ENCODE measurements around the gene SORBS2. TPM values are rescaled to one million over a fixed set of nuclear protein-coding genes. Genes with fewer than 3 reads are reported as not detected.
"Not testable (repeated sequence)": the region's sequence is repeated elsewhere in the genome, so short reads cannot be mapped to it uniquely, and the experiment has no call there.

The SORBS2 gene
- total RNA-seq, 1 donor from 2014 or later, result 1,779 TPM

GRCh38 chr4:185723631-185724260, 88.2 kb downstream of the SORBS2 start:
- intact Hi-C loops (cut with DNase I), result no loop called here
- no peak for DNase-seq (ENCODE audit: low spot score)

- intact Hi-C loops (cut with DNase I), result no loop called here
- no peak for DNase-seq (ENCODE audit: low spot score)
Measured at GRCh38 chr4:185722029-185722316, 90.0 kb downstream of the SORBS2 start.

GRCh38 chr4:185721190-185722028, 90.6 kb downstream of the SORBS2 start:
- no peak for DNase-seq (ENCODE audit: low spot score)
- intact Hi-C loops (cut with DNase I), result no loop called here

- intact Hi-C loops (cut with DNase I), result no loop called here
- DNase-seq (ENCODE audit: low spot score), result no peak
Measured at GRCh38 chr4:185719500-185719858, 92.5 kb downstream of the SORBS2 start.

- intact Hi-C loops (cut with DNase I), result no loop called here
Measured at GRCh38 chr4:185718578-185719499, 93.2 kb downstream of the SORBS2 start.

GRCh38 chr4:185717377-185717741, 94.6 kb downstream of the SORBS2 start:
- DNase-seq (ENCODE audit: low spot score), result no peak
- intact Hi-C loops (cut with DNase I), result no loop called here

More at GRCh38 chr4:185718578-185719499, 93.2 kb downstream of the SORBS2 start:
- DNase-seq (ENCODE audit: low spot score), result no peak

GRCh38 chr4:185716577-185717376, 95.2 kb downstream of the SORBS2 start:
- intact Hi-C loops (cut with DNase I), result no loop called here

GRCh38 chr4:185716141-185716551, 95.8 kb downstream of the SORBS2 start:
- intact Hi-C loops (cut with DNase I), result no loop called here

More at GRCh38 chr4:185716577-185717376, 95.2 kb downstream of the SORBS2 start:
- DNase-seq (ENCODE audit: low spot score), result no peak

GRCh38 chr4:185714524-185714923, 97.5 kb downstream of the SORBS2 start:
- DNase-seq (ENCODE audit: low spot score); intact Hi-C loops (cut with DNase I): not testable (repeated sequence)

More at GRCh38 chr4:185716141-185716551, 95.8 kb downstream of the SORBS2 start:
- no peak for DNase-seq (ENCODE audit: low spot score)

GRCh38 chr4:185713731-185714130, 98.3 kb downstream of the SORBS2 start:
- intact Hi-C loops (cut with DNase I), result no loop called here
- no peak for DNase-seq (ENCODE audit: low spot score)

GRCh38 chr4:185713272-185713671, 98.7 kb downstream of the SORBS2 start:
- no peak for DNase-seq (ENCODE audit: low spot score)
- intact Hi-C loops (cut with DNase I), result no loop called here

GRCh38 chr4:185712350-185713024, 99.5 kb downstream of the SORBS2 start:
- intact Hi-C loops (cut with DNase I), result no loop called here
- DNase-seq (ENCODE audit: low spot score), result no peak

GRCh38 chr4:185711726-185712125, 100.3 kb downstream of the SORBS2 start:
- no peak for DNase-seq (ENCODE audit: low spot score)
- intact Hi-C loops (cut with DNase I), result no loop called here

GRCh38 chr4:185710487-185710995, 101.5 kb downstream of the SORBS2 start:
- intact Hi-C loops (cut with DNase I), result no loop called here
- no peak for DNase-seq (ENCODE audit: low spot score)

GRCh38 chr4:185709802-185710486, 102.0 kb downstream of the SORBS2 start:
- intact Hi-C loops (cut with DNase I), result no loop called here

GRCh38 chr4:185708348-185708747, 103.6 kb downstream of the SORBS2 start:
- intact Hi-C loops (cut with DNase I), result no loop called here
- DNase-seq (ENCODE audit: low spot score), result no peak

More at GRCh38 chr4:185709802-185710486, 102.0 kb downstream of the SORBS2 start:
- no peak for DNase-seq (ENCODE audit: low spot score)

GRCh38 chr4:185707622-185708021, 104.4 kb downstream of the SORBS2 start:
- intact Hi-C loops (cut with DNase I); DNase-seq (ENCODE audit: low spot score): not testable (repeated sequence)

GRCh38 chr4:185702147-185702663, 109.8 kb downstream of the SORBS2 start:
- no peak for DNase-seq (ENCODE audit: low spot score)
- intact Hi-C loops (cut with DNase I), result no loop called here
